Measurements from ENCODE around the gene CYTH3.

The CYTH3 gene

DNA sequence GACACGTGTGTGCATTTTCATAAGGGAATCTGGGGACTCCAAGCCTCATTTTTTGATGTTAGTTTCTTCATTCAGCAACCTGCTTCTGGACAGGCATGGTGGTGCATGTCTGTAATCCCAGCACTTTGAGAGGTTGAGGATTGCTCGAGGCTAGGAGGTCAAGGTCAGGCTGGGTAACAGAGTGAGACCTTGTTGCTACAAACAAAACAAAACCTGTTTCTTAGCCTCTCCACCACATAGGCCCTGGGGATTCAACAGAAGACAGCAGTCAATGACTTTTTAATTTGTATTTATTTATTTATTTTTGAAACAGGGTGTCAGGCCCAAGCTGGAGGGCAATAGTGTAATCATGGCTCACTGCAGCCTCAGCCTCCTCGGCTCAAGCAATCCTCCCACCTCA lies 6.9 kb upstream of the CYTH3 start:
- DNase-seq: no peak

DNA sequence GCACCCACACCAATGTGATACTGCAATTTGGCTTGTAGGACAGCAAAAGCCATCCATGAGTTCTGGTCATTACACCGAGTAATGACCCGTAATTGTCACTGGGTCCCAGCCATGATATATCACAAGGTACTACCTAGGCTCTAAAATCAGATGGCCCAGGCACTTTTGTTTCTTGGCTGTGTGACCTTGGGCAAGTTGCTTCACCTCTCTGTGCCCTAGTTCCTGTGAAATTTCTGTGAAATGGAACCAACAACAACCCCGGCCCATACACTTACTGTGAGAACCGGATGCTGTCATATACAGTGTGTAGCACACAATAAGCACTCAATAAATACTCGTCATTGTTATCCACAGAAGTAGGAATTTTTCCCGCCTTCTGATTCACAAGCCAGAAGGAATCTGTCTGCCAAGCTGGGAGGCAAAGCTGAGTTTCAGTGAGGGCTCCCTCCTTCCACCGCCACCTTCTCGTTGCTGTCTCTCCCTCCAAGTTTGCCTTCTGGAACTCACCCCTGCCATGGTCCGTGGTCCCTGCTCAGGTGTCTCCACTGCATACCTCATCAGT lies 6.4 kb upstream of the CYTH3 start:
- DNase-seq: no peak

DNA sequence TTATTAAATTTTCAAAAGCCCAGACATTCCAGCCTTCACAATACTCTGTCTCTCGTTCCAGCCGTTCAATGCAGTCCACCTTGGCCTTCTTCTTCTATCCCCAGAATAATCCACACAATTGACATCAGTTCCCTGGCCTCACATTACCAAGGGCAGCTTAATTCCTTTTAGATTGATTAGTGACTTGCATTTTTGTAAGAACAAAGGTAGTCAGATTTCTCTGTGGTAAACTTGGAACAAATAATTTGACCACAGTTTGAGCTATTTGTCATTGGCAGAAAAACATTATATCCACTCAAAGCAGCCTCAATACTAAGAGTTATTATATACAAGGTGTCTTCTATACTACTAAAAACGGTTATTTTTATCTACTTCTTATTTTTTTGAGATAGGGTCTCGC lies 5.1 kb upstream of the CYTH3 start:
- no peak for DNase-seq

DNA sequence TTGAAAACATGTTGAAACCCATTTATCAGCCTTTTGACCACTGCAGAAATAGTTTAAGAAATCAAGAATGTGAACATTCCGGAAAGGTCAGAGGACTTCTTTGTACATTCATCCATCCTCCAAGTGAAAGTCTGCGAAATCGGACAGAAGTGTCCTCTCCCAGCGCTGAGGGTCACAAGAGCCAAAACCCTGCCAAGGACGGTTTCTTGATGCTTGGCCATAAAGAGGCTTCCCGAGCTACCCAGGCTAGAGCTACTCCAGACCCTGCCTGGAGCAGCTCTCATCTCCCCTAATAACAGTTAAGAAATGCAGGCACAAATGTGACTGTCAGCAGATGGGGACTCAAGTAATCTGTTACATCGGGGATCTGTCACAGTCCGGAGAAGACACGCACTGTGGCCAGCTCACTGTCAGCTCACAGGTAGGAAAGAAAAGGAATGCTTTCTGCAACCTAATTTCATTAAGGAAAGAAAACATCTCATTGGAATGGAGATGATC lies 4.5 kb upstream of the CYTH3 start:
- no peak for DNase-seq

DNA sequence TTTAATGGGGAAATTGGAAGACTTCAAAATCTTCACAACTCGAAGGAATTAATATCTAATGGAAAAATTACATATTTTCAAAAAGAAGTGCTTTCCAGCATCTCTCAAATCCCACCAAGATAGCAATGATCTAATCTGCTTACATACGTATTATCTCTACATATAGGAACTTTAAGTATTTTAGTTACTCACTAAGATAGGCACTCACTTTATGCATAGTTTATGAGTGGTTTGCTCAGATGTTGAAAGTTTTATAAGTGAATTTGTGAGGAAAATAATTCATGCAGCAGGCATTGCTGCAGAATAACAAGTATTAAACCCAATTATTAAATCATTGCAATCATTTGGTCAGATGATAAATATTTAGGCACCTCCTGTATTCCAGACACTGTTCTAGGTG lies 2.3 kb upstream of the CYTH3 start:
- no peak for DNase-seq

DNA sequence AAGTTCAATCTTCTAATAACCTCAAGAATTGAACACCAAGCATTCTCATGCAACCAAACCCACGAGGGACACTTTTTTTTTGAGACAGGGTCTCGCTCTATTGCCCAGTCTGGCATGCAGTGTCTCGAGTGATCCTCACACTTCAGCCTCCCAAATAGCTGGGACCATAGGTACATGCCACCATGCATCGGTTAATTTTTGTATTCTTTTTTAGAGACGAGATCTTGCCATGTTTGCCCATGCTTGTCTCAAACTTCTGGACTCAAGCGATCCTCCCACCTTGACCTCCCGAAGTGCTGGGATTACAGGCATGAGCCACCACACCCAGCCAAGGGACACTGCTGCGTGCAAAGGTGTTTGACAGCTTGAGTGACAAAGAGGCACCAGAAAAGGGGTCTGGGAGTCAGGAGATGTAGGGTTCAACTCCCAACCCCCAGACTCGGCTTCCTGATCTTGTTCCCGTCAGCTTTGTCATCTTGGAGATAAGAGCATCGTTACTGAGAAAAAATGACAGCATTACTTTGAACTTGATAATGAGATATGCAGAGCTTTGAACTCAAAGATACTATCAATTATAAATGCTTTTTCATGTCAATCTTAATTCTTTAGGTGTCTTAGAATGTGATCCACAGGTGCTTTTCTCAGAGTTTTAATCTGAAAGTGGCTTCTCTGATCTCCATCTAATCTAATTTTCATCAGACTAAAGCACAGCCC lies 1.6 kb upstream of the CYTH3 start:
- no peak for DNase-seq

DNA sequence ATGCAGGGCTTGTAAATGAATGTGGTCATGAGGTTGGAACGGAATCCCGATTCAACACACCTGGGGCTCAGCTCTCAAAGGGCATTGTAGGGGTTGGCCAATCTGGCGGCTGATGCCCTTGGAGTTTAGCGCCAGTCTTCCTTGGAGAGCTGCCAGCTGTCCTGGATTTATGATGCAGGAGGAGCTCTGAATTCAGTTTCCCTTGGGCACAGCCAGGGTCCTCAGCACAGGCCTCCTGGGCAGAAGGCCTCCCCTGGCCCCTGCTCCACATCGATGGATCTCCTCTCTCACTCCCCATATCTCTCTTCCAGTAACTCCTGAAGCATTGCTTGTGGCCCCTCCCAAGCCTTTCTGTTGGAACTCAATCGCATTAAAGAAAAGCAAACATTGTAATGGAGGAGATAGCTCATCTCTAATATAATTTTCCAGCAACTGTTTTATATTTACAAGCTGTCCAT lies 985 bp upstream of the CYTH3 start:
- no peak for DNase-seq

DNA sequence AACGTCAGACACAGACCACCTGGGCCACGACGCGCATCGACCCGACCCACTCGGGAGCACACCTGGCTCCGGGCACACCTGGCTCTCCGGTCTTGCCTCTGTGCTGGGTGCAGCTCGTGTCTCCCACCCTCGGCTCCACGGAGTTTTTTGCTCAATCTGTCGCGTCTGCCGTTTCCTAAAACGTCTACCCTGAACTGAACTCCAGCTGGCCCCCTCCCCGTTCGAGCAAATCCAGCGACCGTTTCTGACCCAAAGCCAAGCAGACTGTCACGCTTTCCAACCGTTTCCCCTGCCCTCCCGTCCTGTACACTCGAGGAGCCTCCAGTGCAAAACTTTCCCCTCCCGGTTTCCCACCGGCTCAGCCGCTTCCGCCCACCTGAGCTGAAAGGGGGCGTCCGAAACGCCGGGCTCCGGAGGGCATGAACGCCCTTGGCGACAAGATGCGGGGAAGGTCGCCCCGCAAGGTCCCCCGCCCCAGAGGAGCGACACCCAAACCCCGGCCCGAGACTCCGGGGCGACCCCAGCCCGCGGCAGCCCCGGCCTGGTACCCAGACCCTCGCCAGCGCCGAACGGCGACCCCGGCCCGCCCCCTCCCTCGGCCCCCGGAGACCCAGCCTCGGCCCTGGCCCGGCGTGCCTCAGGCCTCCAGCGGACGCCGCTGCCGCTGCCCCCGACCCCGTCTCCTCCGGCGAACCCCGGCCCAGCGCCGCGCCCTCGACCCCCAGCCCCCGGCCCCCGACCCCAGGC lies 557 bp downstream of the CYTH3 start:
- peak in 2 of 6 experiments; percentile 14 to 31 for DNase-seq

DNA sequence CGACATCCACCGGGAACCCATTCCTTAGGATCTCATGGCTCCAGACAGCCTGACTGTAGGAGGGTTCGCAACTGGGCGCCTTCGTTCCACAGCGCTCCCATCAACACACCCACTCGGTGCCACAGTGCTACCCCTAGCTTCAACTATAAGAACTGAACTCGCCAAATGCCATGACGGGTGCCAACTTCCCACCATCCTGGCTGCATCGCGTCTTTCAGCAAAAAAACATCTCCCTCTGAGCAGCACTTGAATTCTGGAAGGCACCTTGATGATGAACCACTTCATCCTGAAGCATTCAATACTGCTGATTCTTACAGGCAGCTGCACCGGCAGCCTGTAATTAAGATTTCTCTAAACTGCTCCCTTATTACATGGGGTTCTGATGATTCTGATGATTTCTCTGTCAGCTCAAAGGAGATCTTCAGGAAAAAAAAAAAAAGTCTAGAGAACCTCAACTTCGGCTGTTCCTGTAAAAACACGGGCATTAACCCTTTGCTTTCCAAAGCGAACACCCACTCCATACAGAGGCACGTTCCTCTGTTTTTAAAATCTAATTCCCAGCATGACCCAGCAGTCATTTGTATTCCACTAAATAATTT lies 1.3 kb downstream of the CYTH3 start:
- DNase-seq: peak in 3 of 6 experiments; percentile 15 to 34 (median 19)

DNA sequence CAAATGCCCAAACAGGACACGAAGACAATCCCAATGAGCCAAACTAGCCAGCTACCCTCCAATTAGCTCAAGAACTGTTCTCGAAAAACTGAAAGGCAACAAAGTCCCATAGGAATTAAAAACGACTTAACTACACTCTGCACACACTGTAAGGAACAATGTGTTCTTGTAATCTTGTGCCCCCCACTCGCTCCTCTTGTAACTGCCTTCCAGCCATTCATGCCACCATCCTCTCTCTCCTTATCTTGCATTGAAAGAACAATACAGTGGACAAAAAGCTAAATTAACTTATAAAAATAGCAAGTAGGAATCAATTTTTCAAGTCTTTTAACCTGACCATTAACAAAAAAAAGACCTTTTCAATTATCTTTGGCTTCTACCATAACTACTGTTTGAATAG lies 2.9 kb downstream of the CYTH3 start:
- no peak for DNase-seq

DNA sequence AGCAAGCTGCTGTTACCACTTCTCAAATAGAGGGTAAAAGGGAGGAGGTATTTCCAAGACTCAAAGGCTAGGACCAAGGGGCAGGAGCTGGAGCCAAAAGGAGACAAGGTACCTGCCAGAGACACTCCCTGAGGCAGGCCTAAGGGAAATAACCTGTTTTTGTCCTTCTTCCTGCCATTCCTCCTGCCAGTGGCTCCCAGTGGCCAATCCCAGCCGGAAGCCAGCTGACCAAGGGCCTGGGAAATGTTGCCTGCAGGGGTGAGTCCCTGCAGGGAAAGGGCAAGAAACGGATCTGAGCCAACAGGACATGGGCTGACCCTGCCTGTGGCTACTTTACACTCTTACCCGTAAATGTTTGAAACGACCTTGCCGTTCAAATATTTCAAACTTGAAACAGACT lies 3.5 kb downstream of the CYTH3 start:
- no peak for DNase-seq

DNA sequence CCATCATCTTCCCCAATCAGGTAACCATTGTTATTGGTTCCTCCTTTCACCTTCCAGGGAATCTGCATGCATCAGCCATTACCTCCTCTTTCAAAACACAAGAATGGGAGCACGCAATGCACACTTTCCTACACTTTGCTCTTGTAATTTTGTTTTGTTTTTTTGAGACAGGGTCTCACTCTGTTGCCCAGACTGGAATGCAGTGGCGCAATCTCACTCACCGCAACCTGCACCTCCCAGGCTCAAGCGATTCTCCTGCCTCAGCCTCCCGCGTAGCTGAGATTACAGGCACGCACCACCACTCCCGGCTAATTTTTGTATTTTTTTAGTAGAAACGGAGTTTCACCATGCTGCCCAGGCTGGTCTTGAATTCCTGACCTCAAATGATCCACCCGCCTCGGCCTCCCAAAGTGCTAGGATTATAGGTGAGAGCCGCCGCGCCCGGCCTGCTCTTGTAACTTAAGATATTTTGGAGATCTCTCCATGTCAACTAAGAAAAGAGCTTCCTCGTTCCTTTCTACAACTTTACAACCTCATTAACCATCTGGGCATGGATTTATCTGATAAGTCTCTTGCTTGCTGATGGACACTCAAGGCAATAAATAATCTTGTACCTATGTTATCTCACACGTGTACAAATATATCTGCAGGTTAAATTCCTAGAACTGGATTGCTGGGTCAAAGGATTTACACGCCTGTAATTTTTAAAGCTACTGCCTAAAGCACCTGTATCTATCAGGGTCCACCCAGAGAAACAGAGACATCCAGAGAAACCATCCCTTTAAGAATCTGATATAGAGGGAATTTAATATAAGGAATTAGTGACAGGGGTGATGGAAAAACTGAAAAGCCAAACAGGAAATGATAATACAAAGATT lies 4.2 kb downstream of the CYTH3 start:
- no peak for DNase-seq

DNA sequence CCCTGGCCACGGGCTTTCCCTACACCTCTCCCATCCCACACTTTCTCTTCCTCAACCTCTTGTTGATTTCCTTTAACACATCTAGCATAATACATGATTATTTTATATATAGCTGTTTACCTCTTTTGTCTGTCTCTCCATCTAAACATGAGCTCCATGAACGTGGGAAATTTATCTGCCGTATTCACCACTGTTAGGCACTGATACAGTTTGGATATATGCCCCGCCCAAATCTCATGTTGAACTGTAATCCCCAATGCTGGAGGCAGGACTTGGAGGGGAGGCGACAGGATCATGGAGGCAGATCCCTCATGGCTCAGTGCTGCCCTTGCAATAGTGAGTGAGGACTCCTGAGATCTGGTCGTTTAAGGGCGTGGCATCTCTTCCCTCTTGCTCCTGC lies 5.7 kb downstream of the CYTH3 start:
- no peak for DNase-seq

DNA sequence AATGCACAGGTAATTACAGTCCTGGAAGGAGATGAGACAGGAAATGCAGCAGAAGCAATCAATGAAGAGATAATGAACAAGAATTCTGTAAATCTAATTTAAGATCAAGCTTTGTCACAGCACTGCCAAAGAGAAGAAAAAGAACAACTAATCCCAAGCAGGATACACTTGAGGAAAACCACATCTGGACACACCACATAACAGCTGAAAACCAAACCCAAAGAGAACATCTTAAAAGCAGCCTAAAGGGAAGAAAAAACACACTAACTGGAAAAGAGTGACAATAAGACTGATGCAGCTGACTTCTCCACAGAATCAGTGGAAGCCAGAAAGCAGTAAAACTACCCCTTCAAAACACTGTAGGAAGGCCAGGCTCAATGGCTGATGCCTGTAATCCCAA lies 10.2 kb downstream of the CYTH3 start:
- no peak for DNase-seq

DNA sequence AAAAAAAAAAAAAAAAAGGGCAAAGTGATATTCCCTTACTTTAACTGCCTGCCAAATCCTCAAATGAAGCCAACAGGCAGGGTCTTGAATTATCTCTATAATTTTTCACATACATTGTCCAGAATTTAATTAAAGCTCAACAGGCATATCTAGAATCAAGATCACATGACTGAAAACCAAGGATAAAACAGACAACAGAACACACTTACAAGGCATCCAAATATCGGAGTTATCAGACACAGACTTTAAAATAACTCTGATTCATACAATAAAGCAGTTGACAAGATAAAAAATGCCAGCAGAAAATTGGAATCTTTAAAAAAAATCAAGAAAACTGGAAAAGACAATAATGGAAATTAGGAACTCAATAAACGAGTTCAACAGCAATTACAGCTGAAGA lies 10.7 kb downstream of the CYTH3 start:
- no peak for DNase-seq

DNA sequence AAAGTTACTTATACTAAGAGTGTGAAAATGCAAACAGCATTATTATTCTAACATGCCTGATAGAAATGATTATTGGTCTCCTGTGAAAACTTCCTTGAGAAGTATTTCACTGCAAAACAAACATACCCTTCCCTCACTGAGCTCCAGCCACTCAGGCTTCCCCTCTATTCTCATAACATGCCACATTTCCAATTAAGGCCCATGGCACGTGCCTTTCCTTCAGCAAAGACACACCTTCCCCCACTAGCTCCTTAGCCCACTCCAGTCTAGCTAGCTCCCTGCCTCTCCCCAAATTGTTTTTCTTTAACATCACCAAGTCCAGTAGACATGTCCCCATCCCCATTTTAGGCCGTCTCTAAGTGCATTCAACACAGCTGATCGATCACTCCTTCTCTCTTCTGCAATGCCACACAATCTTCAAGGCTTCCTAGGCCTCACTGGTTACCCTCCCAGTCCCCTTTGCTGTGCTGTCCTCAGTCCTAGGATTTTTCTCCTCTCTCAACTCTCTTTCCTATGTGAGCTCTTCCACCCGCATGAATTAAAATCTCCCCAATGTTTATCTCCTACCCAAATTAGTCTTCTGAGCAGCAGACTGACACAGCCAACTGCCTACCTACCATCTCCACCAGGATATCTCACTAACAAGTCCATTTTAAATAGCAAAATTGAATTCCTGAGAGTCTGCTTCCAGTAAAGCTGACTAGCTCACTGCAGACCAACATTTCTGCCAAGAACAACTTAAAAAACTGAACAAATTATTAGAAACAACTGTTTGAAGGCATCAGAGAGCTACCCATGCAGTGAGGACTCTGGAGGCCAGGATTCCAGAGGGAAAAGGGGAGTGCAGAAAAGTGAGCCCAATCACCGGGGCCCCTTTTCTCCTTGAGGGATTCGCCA lies 11.9 kb downstream of the CYTH3 start:
- DNase-seq: no peak

DNA sequence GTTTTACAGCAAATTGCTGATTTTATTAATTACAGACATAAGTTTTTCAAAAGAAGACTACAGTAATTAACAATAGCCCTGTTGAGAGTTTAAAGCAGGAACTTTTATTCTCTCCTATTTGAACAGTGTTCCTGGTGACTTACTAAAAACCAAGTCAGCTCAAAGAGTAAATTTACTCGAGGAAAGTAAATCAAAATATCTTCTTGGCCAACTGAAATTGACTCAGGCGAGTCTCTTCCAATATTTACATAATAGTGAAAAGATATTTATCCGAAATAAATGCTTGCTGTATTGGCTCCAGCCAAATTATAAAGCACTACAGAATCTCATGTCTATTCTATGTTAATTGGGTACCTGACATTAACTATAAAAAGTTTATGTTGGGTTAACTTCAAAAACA lies 13.2 kb downstream of the CYTH3 start:
- DNase-seq: no peak

DNA sequence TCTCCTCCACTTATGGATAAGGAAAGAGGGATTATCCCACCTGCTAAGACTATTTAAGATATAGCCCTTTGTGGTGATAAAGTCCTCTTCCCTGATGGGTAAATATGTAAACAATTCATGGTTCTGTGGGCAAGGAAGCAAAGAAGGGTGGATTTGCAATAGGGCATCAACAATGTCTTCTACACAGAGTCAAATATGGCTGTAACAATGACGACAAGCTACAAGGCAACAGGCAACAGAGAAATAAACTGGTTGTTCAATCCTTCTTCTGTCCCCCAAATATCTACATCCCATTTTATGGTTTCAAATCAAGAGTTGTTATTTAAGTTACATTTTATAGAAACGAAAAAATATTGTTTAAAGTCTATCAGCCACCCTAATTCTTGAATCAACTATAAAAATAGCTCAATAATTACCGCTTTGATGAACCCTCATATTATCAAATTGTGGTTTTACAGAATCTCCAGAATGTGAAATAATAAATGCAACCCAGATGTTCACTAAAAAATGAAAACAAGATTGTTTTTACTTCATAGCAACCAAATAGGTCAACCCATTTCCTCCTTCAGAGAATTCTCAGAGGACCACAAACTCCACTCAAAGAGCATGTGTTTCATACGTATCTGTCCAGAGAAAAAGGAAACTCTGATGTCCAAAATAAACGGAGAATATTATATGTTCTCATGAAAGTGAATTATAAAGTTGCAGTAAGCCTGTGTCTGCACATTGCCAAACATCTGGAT lies 13.8 kb downstream of the CYTH3 start:
- no peak for DNase-seq

DNA sequence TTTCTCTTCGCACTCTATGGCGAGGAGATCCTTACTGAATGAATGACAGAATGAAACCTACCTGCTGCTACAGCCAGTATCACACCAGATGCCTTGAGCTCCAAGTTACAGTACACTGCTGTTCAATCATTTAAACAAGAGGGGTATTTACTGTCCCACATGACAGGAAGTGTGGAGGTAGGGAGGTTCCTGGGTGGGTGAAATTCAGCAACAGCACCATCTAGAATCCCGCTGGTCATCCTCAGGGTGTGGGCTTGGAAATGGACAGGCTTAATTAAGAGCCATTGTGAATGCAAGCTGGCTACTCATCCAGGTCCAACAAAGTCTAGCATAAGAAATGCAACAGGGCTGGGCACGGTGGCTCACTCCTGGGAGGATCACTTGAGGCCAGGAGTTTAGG lies 14.7 kb downstream of the CYTH3 start:
- DNase-seq: no peak

DNA sequence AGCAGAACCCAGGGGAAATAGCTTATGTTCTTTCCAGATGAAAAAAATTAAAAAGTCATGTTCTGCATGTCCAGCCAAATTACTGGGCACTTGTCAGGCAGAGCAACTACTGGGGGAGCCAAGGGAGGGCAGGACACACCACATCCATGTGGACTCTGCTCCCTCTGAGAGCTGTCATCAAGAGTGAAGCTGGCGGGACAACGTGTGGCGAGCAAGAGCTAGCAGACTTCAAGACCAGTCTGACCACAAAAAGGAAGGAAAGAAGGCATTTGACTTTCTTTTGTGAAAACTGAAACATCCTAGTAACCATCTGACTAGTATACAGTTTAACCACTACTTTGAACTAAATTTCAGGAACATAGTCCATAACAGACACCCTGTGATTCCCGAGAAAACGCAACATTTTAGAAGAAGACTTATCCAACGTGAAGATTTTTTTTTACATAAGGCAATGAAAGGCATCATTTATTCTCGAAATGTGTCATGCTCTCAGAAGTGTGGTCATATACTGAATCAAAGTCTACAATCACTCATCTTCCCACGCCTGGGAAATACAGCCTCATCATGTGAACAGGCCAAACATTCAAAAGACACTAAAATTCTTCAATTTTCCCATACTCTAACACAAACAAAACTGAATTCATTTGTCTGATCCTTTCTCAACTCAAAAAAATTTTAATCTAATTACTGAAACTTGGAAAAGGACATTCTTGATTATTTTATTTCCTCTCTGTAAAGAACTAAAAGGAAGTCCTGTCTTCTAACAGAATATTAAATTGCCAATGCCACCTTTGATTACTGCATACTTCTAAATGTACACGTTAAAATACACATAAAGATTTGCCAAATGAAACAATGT lies 15.5 kb downstream of the CYTH3 start:
- no peak for DNase-seq

Measured in stimulated activated naive CD4-positive, alpha-beta T cell (primary cell).